Measurements from ENCODE around the gene CRY1. TPM values are rescaled to one million over a fixed set of nuclear protein-coding genes. Genes with fewer than 3 reads are reported as not detected.

The CRY1 gene
- polyA plus RNA-seq, 1 donor from 2014 or later = 33.4 TPM

DNA sequence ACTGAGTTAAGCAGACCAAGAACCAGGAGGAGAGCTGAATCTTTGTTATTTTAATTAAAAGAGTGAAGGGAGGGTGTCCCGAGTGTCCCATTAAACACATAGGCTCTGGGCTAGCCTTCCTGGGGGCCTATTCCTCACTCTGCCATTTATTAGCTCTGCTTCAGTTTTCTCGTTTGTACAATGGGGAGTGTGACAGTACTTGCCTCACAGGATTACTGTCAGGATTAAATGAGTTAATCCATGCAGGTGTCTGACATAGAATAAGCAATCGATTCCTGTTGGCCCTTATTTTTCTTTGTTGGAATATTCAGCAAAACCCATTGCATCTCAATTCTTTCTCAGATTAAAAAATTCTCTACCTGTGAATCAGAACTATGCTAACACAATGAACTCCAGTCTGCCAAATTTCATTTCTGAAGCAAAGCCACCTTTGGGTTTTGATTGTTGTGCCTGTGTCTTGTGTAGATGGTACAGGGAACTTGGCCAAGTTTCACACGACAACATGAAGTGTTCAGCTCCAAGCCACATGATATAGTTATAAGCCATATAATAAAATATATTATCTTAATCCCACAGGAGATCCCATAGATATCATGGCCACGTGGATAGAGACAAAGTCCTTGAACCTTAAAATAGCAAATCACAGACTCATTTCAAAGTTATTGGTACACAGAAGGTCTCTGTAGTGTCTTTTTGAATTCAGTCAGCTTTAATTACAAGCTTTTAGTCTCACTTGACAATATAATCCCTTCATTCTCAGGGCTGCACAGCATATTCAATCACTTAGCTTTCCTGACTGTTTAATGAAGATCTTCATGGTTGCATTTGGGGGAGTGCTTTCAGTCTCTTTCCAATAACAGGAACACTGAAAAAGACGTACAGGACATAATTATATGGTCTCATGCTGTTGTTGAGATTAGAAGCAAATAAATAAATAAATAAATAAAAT, 34.4 kb upstream of the CRY1 start:
- H3K4me3 ChIP-seq (ENCODE audit: low read length) = no peak overlapping the region
- no peak overlapping the region for H2AFZ ChIP-seq (ENCODE audit: low read depth, low read length)
- H3K79me2 ChIP-seq (replicated peaks; ENCODE audit: insufficient read depth, low read length) = no peaks in the 10 kb centered on the region
- H3K27ac ChIP-seq (ENCODE audit: low read length) = no peak overlapping the region
- H3K9me2 ChIP-seq (ENCODE audit: insufficient read depth, low read length) = no peaks in the 10 kb centered on the region
- no peaks in the 10 kb centered on the region for H3F3A ChIP-seq (ENCODE audit: insufficient read depth, low read length, poor library complexity, severe bottlenecking)
- H4K20me1 ChIP-seq (ENCODE audit: insufficient read depth) = no peaks in the 10 kb centered on the region
- no peaks in the 10 kb centered on the region for H3K36me3 ChIP-seq (ENCODE audit: insufficient read depth, low read length)
- H3K27me3 ChIP-seq (ENCODE audit: insufficient read depth, low read depth, low read length) = no peaks in the 10 kb centered on the region
- H3K9ac ChIP-seq (ENCODE audit: low read length) = no peak overlapping the region
- no peaks in the 10 kb centered on the region for H3K9me3 ChIP-seq (ENCODE audit: low read length)
- H3K4me2 ChIP-seq (ENCODE audit: low read length) = no peak overlapping the region
- no peak for TF ChIP-seq EP300 (conservative IDR thresholded peaks at IDR 0.05; ENCODE audit: poor library complexity, severe bottlenecking)
- TF ChIP-seq SMC3 (conservative IDR thresholded peaks at IDR 0.05; ENCODE audit: poor library complexity) = no peak
- TF ChIP-seq TAF1 (IDR thresholded peaks at IDR 0.05; ENCODE audit: low read depth) = no peak

GRCh38 chr12:107126796-107127481, 33.6 kb upstream of the CRY1 start:
- H3K9ac ChIP-seq (ENCODE audit: low read length) = no peak overlapping the region
- no peak overlapping the region for H3K4me2 ChIP-seq (ENCODE audit: low read length)
- H3K9me2 ChIP-seq (ENCODE audit: insufficient read depth, low read length) = no peaks in the 10 kb centered on the region
- H3K36me3 ChIP-seq (ENCODE audit: insufficient read depth, low read length) = no peaks in the 10 kb centered on the region
- no peaks in the 10 kb centered on the region for H3K27me3 ChIP-seq (ENCODE audit: insufficient read depth, low read depth, low read length)
- H3K4me3 ChIP-seq (ENCODE audit: low read length) = no peak overlapping the region
- H3K79me2 ChIP-seq (replicated peaks; ENCODE audit: insufficient read depth, low read length) = no peaks in the 10 kb centered on the region
- no peaks in the 10 kb centered on the region for H3K9me3 ChIP-seq (ENCODE audit: low read length)
- no peak overlapping the region for H2AFZ ChIP-seq (ENCODE audit: low read depth, low read length)
- H3F3A ChIP-seq (ENCODE audit: insufficient read depth, low read length, poor library complexity, severe bottlenecking) = no peaks in the 10 kb centered on the region
- no peak for TF ChIP-seq TAF1 (IDR thresholded peaks at IDR 0.05; ENCODE audit: low read depth)
- TF ChIP-seq POLR2AphosphoS5 (IDR thresholded peaks at IDR 0.05) = no peak
- no peak for TF ChIP-seq EP300 (conservative IDR thresholded peaks at IDR 0.05; ENCODE audit: poor library complexity, severe bottlenecking)
- no peak for TF ChIP-seq MXI1 (conservative IDR thresholded peaks at IDR 0.05; ENCODE audit: poor library complexity, severe bottlenecking)
- no peak for TF ChIP-seq REST (IDR thresholded peaks at IDR 0.05; ENCODE audit: borderline replicate concordance)
- peak; percentile 85 for TF ChIP-seq SMC3 (conservative IDR thresholded peaks at IDR 0.05; ENCODE audit: poor library complexity)
- TF ChIP-seq CTCF (IDR thresholded peaks at IDR 0.05; ENCODE audit: poor library complexity, severe bottlenecking) = peak; percentile 78
- peak; percentile 79 for TF ChIP-seq RAD21 (conservative IDR thresholded peaks at IDR 0.05)
- no peak for TF ChIP-seq EZH2 (IDR thresholded peaks at IDR 0.05; ENCODE audit: borderline replicate concordance, insufficient read depth, low read length, poor library complexity, severe bottlenecking)
- no peaks in the 10 kb centered on the region for H4K20me1 ChIP-seq (ENCODE audit: insufficient read depth)
- H3K27ac ChIP-seq (ENCODE audit: low read length) = no peak overlapping the region

All from neural cell (in vitro differentiated cells).